Calu3 (cell line): Measurements from ENCODE around the gene ZPBP2. TPM values are rescaled to one million over a fixed set of nuclear protein-coding genes. Genes with fewer than 3 reads are reported as not detected.

ENCODE experiments used
- BruUV-seq: library from RNA; stranded (reverse); fragments of 400-500 nt; replicated peaks from 2 replicates; lab custom pipeline; 2021; lab: Mats Ljungman, UMichigan
- CTCF ChIA-PET: fragments of 300-600 bp; sonication (Branson Sonifier 250); formaldehyde crosslinking; loops from one replicate; lab custom pipeline; 2022; ENCODE audit warnings: antibody characterized with exemption; lab: Charles Lee
- DNase-seq: peaks from one replicate; pipeline ENCODE4 v3.0.0; 2022
- H3K27ac Mint-ChIP-seq: one replicate; pipeline ENCODE4 v1.8.0; 2022; ENCODE audit warnings: mixed read lengths; ENCODE audit not compliant: unreplicated experiment
- H3K27me3 Mint-ChIP-seq: one replicate; pipeline ENCODE4 v1.8.0; 2022; ENCODE audit warnings: mixed read lengths; ENCODE audit not compliant: unreplicated experiment
- H3K36me3 Mint-ChIP-seq: one replicate; pipeline ENCODE4 v1.8.0; 2022; ENCODE audit warnings: mild to moderate bottlenecking, moderate library complexity, mixed read lengths; ENCODE audit not compliant: insufficient read depth, unreplicated experiment
- H3K4me1 Mint-ChIP-seq: one replicate; pipeline ENCODE4 v1.8.0; 2022; ENCODE audit warnings: mild to moderate bottlenecking, low read depth, mixed read lengths; ENCODE audit not compliant: unreplicated experiment
- H3K4me3 Mint-ChIP-seq: one replicate; pipeline ENCODE4 v1.8.0; 2022; ENCODE audit warnings: mild to moderate bottlenecking, low read depth, moderate library complexity, mixed read lengths; ENCODE audit not compliant: unreplicated experiment
- H3K9me3 Mint-ChIP-seq: one replicate; pipeline ENCODE4 v1.8.0; 2022; ENCODE audit warnings: low read depth, mixed read lengths; ENCODE audit not compliant: unreplicated experiment
- CTCF ChIP-seq: fragments of 200-600 bp; IDR thresholded peaks from one replicate; pipeline ENCODE4 v1.8.0; 2022; ENCODE audit warnings: antibody characterized with exemption; ENCODE audit not compliant: unreplicated experiment
- intact Hi-C: fragments of 100-400 bp; cut with micrococcal nuclease; formaldehyde crosslinking; loops from one replicate; pipeline ENCODE4 v1.10.0; 2022; ENCODE audit not compliant: unreplicated experiment
- total RNA-seq: library from RNA; stranded (reverse); gene quantifications from 2 replicates; pipeline ENCODE4 v1.2.3, GENCODE V29; 2022

ZPBP2 gene
- total RNA-seq, 1 experiment from 2014 or later: not detected

GRCh38 chr17:39924691-39925055 lies 56.7 kb downstream of the ZPBP2 start:
- intact Hi-C loops: loop anchor here (5.0 to 10.0 kb wide), 2 partner anchors 360 to 493 kb away; partner anchors contain the start of genes CDC6 and TOP2A
- no peak for DNase-seq
- no TSS peak for BruUV-seq
- no peaks in the 10 kb centered on the region for H3K9me3 Mint-ChIP-seq
- no peak for TF ChIP-seq CTCF
- H3K4me3 Mint-ChIP-seq: no peak overlapping the region
- H3K36me3 Mint-ChIP-seq: peaks cover 91% of the 10 kb centered on the region
- no peak overlapping the region for H3K27ac Mint-ChIP-seq
- CTCF ChIA-PET: interaction anchor here (0.5 to 109.6 kb wide), 28 partner anchors 11 to 493 kb away, joined by 3 to 8195 read pairs (median 11); partner anchors contain the start of genes CSF3, ERBB2, GRB7 and GSDMA
- peaks cover 54% of the 10 kb centered on the region for H3K4me1 Mint-ChIP-seq
- no peaks in the 10 kb centered on the region for H3K27me3 Mint-ChIP-seq

- peak overlapping the region; percentile 66 for H3K27ac Mint-ChIP-seq
These were observed 57.5 kb downstream of the ZPBP2 start for GRCh38 chr17:39925282-39926134.

GRCh38 chr17:39926135-39926587 lies 58.2 kb downstream of the ZPBP2 start:
- TSS peak; percentile 10 for BruUV-seq
- Mint-ChIP-seq H3K36me3 (peaks cover 83% of the 10 kb centered on the region), H3K4me1 (peaks cover 60% of the 10 kb centered on the region), H3K27ac (peak overlapping the region; percentile 66), H3K27me3 (no peaks in the 10 kb centered on the region), H3K9me3 (no peaks in the 10 kb centered on the region), H3K4me3 (peak overlapping the region; percentile 74)
- intact Hi-C loops: loop anchor here (5.0 to 10.0 kb wide), 2 partner anchors 359 to 491 kb away; partner anchors contain the start of genes CDC6 and TOP2A
- no peak for TF ChIP-seq CTCF
- DNase-seq: peak; percentile 71
- CTCF ChIA-PET: interaction anchor here (0.5 to 109.6 kb wide), 48 partner anchors 10 to 612 kb away, joined by 3 to 8195 read pairs (median 9); partner anchors contain the start of genes CSF3, ERBB2, GRB7 and GSDMA

More at GRCh38 chr17:39925282-39926134, 57.5 kb downstream of the ZPBP2 start:
- Mint-ChIP-seq H3K36me3 (peaks cover 90% of the 10 kb centered on the region), H3K4me3 (peak overlapping the region; percentile 74), H3K27me3 (no peaks in the 10 kb centered on the region), H3K4me1 (peaks cover 60% of the 10 kb centered on the region), H3K9me3 (no peaks in the 10 kb centered on the region)
- intact Hi-C loops: loop anchor here (5.0 to 10.0 kb wide), 2 partner anchors 359 to 492 kb away; partner anchors contain the start of genes CDC6 and TOP2A
- CTCF ChIA-PET: interaction anchor here (0.5 to 109.6 kb wide), 46 partner anchors 11 to 673 kb away, joined by 3 to 8195 read pairs (median 10); partner anchors contain the start of genes CSF3, ERBB2, GRB7 and GSDMA
- TF ChIP-seq CTCF: no peak
- BruUV-seq: no TSS peak
- peak; percentile 72 for DNase-seq

- no peak for DNase-seq
- H3K9me3 Mint-ChIP-seq: no peaks in the 10 kb centered on the region
- H3K27ac Mint-ChIP-seq: peak overlapping the region; percentile 66
- H3K4me3 Mint-ChIP-seq: peak overlapping the region; percentile 74
- TF ChIP-seq CTCF: no peak
- BruUV-seq: no TSS peak
- H3K27me3 Mint-ChIP-seq: no peaks in the 10 kb centered on the region
- peaks cover 60% of the 10 kb centered on the region for H3K4me1 Mint-ChIP-seq
- peaks cover 78% of the 10 kb centered on the region for H3K36me3 Mint-ChIP-seq
- intact Hi-C loops: loop anchor here (1.0 to 10.0 kb wide), 4 partner anchors 220 to 491 kb away; partner anchors contain the start of genes CDC6, PGAP3 and TOP2A
- CTCF ChIA-PET: interaction anchor here (0.5 to 109.6 kb wide), 63 partner anchors 9 to 1753 kb away, joined by 3 to 8195 read pairs (median 7); partner anchors contain the start of genes CSF3, ERBB2, GRB7 and GSDMA
These were observed 58.6 kb downstream of the ZPBP2 start for GRCh38 chr17:39926588-39927100.
